Activated CD8-positive, alpha-beta memory T cell treated with anti-CD3 and anti-CD28 coated beads for 24 hours (primary cell): ENCODE data around the gene ADCY2.

Experiments used
- DNase-seq: peaks from one replicate; pipeline ENCODE4 v3.0.0-alpha.2; 2020

Gene ADCY2

DNA sequence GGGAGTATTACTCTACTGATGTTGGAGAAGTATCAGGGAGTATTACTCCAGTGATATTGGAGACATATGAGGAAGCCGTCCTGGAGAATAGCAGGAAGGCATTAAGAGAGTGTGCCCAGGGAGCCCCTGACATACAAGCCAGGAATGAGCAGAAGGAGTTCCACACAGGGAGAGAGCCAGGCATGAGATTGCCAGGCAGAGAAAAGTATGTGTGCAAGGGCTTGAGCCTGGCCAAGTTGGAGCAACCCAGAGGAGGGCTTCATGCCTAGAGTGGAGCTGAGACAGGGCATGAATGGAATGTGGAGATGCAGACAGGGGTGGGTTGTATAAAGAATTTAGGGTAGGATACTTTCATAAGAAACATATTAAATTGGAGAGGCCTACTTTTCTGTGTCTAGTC lies 213.8 kb downstream of the ADCY2 start:
- no peak for DNase-seq

- no peak for DNase-seq
These were observed 214.7 kb downstream of the ADCY2 start for GRCh38 chr5:7610531-7611177.

DNA sequence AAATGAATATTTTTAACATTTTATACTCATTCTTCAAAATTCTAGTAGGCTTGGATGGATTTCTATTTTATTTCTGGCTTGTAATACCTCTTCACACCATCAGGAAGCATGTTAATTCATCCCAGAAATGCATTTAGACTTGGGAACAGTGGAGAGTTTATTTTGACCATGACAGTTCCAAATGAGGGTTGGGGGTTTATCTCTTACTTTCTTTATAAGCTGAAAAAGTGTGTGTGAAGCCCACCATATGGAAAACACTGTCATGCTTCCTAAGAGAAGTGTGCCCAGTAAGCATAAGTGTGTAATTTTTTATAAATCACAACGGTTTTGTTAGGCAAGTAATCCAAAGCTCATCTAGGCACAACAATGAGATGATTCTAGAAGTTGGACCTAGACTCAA lies 215.6 kb downstream of the ADCY2 start:
- DNase-seq: no peak

DNA sequence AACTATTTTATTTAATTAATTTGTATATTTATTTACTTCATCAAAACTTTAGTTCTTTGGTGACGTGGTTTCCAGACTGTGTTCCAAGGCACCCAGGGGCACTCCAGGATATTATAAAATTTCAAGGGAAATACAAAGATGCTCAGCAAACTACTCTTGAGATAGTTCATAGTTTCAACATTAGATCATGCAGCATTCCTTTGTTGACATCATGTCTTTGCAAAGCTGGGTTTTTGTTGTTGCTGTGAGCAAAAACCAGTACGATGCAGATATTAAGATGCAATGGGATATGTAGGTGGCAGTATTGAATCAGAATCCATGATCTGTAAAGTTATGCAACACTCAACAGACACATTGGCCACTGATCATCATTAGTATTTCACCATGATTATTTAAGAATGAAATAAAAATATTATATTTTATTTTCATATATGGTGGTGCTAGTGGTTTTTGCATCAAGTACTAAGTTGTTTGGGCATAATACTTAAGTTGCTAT lies 219.7 kb downstream of the ADCY2 start:
- no peak for DNase-seq

DNA sequence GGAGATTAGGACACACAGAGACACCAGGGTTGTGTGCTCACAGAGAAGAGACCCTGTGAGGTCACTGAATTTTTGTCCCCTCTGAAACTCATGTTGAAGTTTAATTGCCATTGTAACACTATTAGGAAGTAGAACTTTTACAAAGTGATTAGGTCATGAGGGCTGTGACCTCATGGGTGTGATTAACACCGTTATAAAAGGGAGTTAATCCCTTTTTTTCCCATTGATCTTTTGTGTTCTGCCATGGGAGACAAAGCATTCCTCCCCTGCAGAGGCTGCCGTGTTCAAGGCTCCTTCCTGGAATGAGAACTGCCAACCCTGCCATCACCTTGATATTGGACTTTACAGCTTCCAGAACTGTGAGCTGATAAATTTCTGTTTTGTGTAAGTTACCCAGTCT lies 221.0 kb downstream of the ADCY2 start:
- DNase-seq: no peak

GRCh38 chr5:7622498-7622897 lies 226.6 kb downstream of the ADCY2 start:
- no peak for DNase-seq

GRCh38 chr5:7625740-7626139 lies 229.8 kb downstream of the ADCY2 start:
- DNase-seq: no peak

GRCh38 chr5:7628248-7628647 lies 232.3 kb downstream of the ADCY2 start:
- no peak for DNase-seq

DNA sequence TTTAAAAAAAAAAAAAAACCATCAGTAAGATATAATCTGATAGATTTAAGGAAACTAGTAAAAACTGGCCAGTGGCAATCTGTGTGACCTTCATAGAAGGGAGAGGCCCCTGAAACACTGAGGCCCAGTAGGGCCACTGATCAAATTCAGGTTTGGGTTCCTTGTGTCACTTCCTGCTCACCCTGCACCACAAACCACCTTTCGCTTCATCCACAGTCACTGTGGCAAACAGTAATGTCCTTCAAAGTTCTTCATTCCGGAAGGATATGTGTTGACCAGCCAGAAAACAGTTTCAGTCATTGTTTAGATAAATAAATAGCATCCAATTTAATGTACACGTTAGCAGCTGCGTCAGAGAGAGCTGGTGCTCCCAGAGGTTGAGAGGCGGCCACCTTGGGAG lies 232.9 kb downstream of the ADCY2 start:
- no peak for DNase-seq

- DNase-seq: no peak
These were observed 233.6 kb downstream of the ADCY2 start for GRCh38 chr5:7629561-7629960.

DNA sequence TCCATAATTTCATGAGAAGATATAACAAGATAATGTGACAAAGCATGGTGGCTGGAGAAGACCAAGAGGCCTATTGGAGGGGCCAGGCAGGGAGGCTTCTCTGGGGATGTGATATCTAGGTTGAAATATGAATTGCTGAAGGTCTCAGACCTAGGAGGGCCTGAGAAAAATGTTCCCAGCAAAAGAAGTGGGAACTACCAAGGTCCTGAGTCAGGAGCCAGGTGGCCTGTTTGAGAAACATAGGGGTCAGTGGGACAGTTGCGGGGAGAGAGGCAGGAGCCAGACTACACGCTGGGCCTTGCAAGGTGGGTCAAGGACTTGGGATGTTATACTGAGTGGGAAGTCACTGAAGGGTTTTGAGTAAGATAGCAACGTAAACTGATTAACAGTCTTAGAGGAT lies 238.9 kb downstream of the ADCY2 start:
- DNase-seq: no peak

DNA sequence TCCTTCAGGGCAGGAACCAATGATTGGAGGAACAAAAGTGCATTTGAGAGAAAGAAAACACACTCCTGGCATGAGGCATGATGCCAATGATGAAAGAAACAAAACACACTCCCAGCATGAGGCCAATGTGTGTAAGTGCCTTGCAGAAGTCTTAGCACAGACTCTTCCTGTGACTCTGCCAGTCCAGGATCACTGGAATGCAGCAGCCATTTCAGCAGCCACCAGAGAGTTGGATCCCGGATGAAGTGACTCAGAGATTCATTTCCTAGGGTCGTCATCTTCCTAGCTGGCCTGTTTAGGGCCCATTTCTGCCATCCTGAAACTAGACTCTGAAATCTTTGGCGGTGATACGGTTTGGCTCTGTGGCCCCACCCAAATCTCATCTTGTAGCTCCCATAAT lies 242.5 kb downstream of the ADCY2 start:
- no peak for DNase-seq

DNA sequence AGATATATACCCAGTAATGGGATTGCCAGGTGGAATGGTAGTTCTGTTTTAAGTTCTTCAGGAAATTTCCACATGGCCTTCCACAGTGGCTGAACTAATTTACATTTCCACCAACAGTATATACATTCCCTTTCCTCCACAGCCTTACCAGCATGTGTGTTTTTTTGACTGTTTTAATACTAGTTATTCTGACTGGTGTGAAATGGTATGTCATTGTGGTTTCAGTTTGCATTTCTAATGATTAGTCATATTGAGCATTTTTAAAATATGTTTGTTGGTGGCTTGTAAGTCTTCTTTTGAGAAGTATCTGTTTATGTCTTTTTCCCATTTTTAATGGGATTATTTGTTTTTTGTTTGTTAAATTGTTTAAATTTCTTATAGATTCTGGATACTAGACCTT lies 246.1 kb downstream of the ADCY2 start:
- no peak for DNase-seq

DNA sequence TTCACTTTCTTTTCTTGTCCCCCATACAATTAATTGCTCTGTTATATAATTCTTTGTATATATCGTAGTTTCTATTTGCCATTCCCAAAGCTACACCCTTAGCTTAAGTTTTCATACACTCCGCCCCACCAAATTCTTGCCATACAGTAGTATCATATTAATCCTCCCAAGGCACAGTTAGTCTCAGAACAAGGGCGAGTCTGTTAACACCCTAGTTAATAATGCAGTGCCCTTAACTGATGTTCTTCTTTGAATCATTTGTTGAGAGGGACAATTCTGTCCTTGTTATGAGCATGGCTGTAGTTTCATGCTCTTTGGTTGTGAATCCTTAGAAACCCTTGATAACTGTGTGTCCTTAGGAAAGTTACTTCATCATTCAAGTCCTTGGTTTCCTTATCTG lies 248.8 kb downstream of the ADCY2 start:
- no peak for DNase-seq

DNA sequence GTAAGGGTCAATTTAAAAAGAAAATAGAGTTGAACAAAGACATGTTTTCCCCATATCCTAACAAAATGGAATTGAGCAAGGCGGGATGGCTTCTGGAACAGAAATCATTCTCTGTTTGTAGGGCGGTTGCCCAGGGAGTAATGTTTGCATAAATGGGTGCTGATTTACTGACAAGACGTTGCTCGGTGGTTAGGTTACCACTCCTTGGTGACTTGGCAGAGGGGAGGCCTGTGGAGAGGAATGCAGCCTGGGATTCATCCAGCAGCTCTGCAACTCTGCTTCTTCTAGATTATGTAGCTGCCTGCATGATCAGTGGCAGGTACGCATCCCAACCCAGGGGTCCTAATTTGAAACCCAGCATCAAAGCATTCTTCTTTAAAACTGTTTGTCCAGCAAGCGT lies 254.8 kb downstream of the ADCY2 start:
- DNase-seq: no peak

- no peak for DNase-seq
These were observed 257.1 kb downstream of the ADCY2 start for GRCh38 chr5:7653046-7653445.

- no peak for DNase-seq
These were observed 261.2 kb downstream of the ADCY2 start for GRCh38 chr5:7657153-7657552.

- no peak for DNase-seq
These were observed 263.5 kb downstream of the ADCY2 start for GRCh38 chr5:7659420-7659819.

GRCh38 chr5:7662289-7662688 lies 266.4 kb downstream of the ADCY2 start:
- no peak for DNase-seq

GRCh38 chr5:7663808-7664207 lies 267.9 kb downstream of the ADCY2 start:
- DNase-seq: no peak

- no peak for DNase-seq
These were observed 268.3 kb downstream of the ADCY2 start for GRCh38 chr5:7664208-7664607.

GRCh38 chr5:7667216-7667767 lies 271.4 kb downstream of the ADCY2 start:
- no peak for DNase-seq

- no peak for DNase-seq
These were observed 272.2 kb downstream of the ADCY2 start for GRCh38 chr5:7668161-7668560.

DNA sequence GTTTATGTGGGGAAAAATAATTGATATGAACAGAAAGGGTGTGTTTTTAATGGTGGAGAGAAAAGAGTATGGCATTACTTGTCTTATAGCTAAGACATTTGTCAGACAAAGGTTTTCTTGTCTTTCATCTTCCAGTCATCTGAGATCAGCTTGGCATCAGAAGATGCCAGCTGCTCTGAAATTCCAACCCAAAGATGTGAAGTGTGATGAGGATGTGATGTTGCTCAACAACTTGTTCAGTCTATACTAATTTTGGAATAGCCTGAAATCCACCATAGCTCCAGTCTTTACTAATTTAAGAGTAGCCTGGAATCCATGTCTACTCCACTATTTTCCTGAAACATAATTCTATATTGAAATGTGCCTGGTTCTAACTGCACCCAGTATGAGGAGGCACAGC lies 272.7 kb downstream of the ADCY2 start:
- no peak for DNase-seq

DNA sequence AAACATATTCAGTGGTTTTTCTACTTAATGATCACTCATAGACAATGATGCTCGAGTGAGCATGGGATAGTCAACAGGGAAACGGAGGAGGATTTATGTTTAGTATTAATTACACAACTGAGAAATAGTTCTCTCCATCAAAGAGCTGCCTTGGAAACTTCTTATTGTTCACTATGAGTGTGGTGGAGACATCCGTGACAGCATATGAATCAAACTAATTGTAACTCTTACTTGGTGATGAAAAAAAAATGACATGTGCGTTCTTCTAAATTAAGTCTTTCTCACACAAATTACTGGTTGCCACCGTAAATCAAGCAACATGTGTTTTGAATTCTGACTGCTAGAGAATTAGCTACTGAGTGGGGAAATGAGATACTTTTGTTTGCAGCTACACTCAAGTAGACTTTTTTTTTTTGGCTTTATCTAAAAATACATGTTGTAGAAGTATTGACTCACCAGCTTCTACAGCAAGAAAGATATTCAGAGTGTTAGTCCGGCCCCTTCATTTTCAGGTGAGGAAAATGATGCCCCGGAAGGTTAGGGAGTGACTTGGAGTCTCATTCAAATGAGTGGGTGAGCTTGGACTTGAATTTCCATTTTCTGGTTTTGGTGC lies 275.5 kb downstream of the ADCY2 start:
- no peak for DNase-seq
